Calu3 (cell line): ENCODE data around the gene C10orf90. TPM values are rescaled to one million over a fixed set of nuclear protein-coding genes. Genes with fewer than 3 reads are reported as not detected.
"Not testable (repeated sequence)": the region's sequence is repeated elsewhere in the genome, so short reads cannot be mapped to it uniquely, and the experiment has no call there.

Experiments used
- BruUV-seq: library from RNA; stranded (reverse); fragments of 400-500 nt; replicated peaks from 2 replicates; lab custom pipeline; 2021; lab: Mats Ljungman, UMichigan
- CTCF ChIA-PET: fragments of 300-600 bp; sonication (Branson Sonifier 250); formaldehyde crosslinking; loops from one replicate; lab custom pipeline; 2022; ENCODE audit warnings: antibody characterized with exemption; lab: Charles Lee
- DNase-seq: peaks from one replicate; pipeline ENCODE4 v3.0.0; 2022
- H3K27ac Mint-ChIP-seq: one replicate; pipeline ENCODE4 v1.8.0; 2022; ENCODE audit warnings: mixed read lengths; ENCODE audit not compliant: unreplicated experiment
- H3K27me3 Mint-ChIP-seq: one replicate; pipeline ENCODE4 v1.8.0; 2022; ENCODE audit warnings: mixed read lengths; ENCODE audit not compliant: unreplicated experiment
- H3K36me3 Mint-ChIP-seq: one replicate; pipeline ENCODE4 v1.8.0; 2022; ENCODE audit warnings: mild to moderate bottlenecking, moderate library complexity, mixed read lengths; ENCODE audit not compliant: insufficient read depth, unreplicated experiment
- H3K4me1 Mint-ChIP-seq: one replicate; pipeline ENCODE4 v1.8.0; 2022; ENCODE audit warnings: mild to moderate bottlenecking, low read depth, mixed read lengths; ENCODE audit not compliant: unreplicated experiment
- H3K4me3 Mint-ChIP-seq: one replicate; pipeline ENCODE4 v1.8.0; 2022; ENCODE audit warnings: mild to moderate bottlenecking, low read depth, moderate library complexity, mixed read lengths; ENCODE audit not compliant: unreplicated experiment
- H3K9me3 Mint-ChIP-seq: one replicate; pipeline ENCODE4 v1.8.0; 2022; ENCODE audit warnings: low read depth, mixed read lengths; ENCODE audit not compliant: unreplicated experiment
- CTCF ChIP-seq: fragments of 200-600 bp; IDR thresholded peaks from one replicate; pipeline ENCODE4 v1.8.0; 2022; ENCODE audit warnings: antibody characterized with exemption; ENCODE audit not compliant: unreplicated experiment
- intact Hi-C: fragments of 100-400 bp; cut with micrococcal nuclease; formaldehyde crosslinking; loops from one replicate; pipeline ENCODE4 v1.10.0; 2022; ENCODE audit not compliant: unreplicated experiment
- total RNA-seq: library from RNA; stranded (reverse); gene quantifications from 2 replicates; pipeline ENCODE4 v1.2.3, GENCODE V29; 2022

The C10orf90 gene
- total RNA-seq, 1 experiment from 2014 or later: not detected

GRCh38 chr10:126380352-126381076 is 290.0 kb downstream of the C10orf90 start:
- Mint-ChIP-seq H3K27me3 (peaks cover 7% of the 10 kb centered on the region), H3K27ac (no peak overlapping the region), H3K36me3 (no peaks in the 10 kb centered on the region), H3K4me3 (no peak overlapping the region), H3K4me1 (no peaks in the 10 kb centered on the region), H3K9me3 (no peaks in the 10 kb centered on the region)
- DNase-seq: no peak
- intact Hi-C loops: no loop called here
- no TSS peak for BruUV-seq
- no peak for TF ChIP-seq CTCF
- CTCF ChIA-PET: no interaction called here

GRCh38 chr10:126379166-126379565 is 291.3 kb downstream of the C10orf90 start:
- intact Hi-C loops, H3K27ac Mint-ChIP-seq, H3K4me3 Mint-ChIP-seq, H3K9me3 Mint-ChIP-seq, BruUV-seq, H3K27me3 Mint-ChIP-seq, CTCF ChIA-PET, DNase-seq, H3K4me1 Mint-ChIP-seq, H3K36me3 Mint-ChIP-seq: not testable (repeated sequence)

GRCh38 chr10:126376956-126377355 is 293.5 kb downstream of the C10orf90 start:
- Mint-ChIP-seq H3K27me3 (no peaks in the 10 kb centered on the region), H3K36me3 (no peaks in the 10 kb centered on the region), H3K4me3 (no peak overlapping the region), H3K4me1 (no peaks in the 10 kb centered on the region), H3K9me3 (no peaks in the 10 kb centered on the region), H3K27ac (no peak overlapping the region)
- DNase-seq: no peak
- CTCF ChIA-PET: no interaction called here
- TF ChIP-seq CTCF: no peak
- intact Hi-C loops: no loop called here
- no TSS peak for BruUV-seq

- TF ChIP-seq CTCF: no peak
- no peaks in the 10 kb centered on the region for H3K36me3 Mint-ChIP-seq
- BruUV-seq: no TSS peak
- no peak overlapping the region for H3K4me3 Mint-ChIP-seq
- H3K27ac Mint-ChIP-seq: no peak overlapping the region
- no peaks in the 10 kb centered on the region for H3K9me3 Mint-ChIP-seq
- CTCF ChIA-PET: no interaction called here
- intact Hi-C loops: no loop called here
- no peaks in the 10 kb centered on the region for H3K4me1 Mint-ChIP-seq
- DNase-seq: no peak
- H3K27me3 Mint-ChIP-seq: no peaks in the 10 kb centered on the region
Observed at GRCh38 chr10:126375926-126376554, 294.5 kb downstream of the C10orf90 start.

- no peaks in the 10 kb centered on the region for H3K36me3 Mint-ChIP-seq
- CTCF ChIA-PET: no interaction called here
- TF ChIP-seq CTCF: no peak
- DNase-seq: no peak
- intact Hi-C loops: no loop called here
- BruUV-seq: no TSS peak
- no peaks in the 10 kb centered on the region for H3K27me3 Mint-ChIP-seq
- no peaks in the 10 kb centered on the region for H3K9me3 Mint-ChIP-seq
- H3K4me1 Mint-ChIP-seq: no peaks in the 10 kb centered on the region
- no peak overlapping the region for H3K27ac Mint-ChIP-seq
- no peak overlapping the region for H3K4me3 Mint-ChIP-seq
Observed at GRCh38 chr10:126375299-126375698, 295.2 kb downstream of the C10orf90 start.
